Inflammatory macrophage treated with lipopolysaccharide for 4 hours (primary cell): Measurements from ENCODE around the gene TMTC2.

Experiments used
- DNase-seq: peaks from one replicate; pipeline ENCODE4 v3.0.0-alpha.2; 2020

TMTC2 gene

DNA sequence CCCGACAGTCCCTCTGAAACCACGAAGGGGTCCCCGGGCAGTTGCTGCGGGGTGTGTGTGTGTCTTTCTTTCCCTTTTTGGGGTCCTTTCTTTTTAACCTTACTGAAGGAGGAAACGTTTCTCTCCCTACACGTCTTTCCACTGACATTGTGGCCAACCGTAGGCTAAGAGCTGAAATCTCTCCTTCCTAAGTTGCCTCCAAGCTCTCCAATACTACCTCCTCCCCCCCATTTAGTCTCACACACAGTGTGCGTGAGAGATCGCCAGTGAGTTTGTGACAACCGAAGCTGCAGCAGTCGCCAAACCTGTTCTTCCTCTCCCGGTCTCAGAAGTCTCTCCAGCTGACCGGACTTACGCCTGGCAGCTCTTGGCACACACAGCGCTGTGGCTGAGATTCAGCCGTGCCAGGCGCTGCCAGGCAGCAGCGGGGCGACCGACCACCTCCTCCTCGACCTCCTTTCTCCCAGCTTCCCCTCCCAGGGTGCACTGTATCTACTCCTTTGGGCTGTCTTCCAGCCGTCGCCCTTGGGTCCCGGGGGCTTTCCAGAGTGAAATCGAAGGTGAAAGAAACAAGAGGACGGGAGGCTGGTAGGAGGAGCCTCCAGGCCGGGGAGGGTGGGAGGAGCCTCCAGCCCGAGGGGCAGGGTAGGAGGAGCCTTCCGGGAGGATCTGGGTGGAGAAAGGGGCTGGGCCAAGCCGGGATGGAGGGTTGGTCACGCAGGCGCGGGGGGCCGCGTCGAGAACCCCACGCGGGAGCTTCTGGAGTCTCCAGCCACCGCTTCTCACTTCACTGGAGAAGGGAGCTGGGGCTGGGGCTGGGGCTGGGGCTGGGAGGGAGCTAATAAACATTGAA, at the start of gene TMTC2:
Gene TMTC2, plus strand, starts transcription at position 739 of the 853 bp plus-strand sequence.
- peak; percentile 96 for DNase-seq

DNA sequence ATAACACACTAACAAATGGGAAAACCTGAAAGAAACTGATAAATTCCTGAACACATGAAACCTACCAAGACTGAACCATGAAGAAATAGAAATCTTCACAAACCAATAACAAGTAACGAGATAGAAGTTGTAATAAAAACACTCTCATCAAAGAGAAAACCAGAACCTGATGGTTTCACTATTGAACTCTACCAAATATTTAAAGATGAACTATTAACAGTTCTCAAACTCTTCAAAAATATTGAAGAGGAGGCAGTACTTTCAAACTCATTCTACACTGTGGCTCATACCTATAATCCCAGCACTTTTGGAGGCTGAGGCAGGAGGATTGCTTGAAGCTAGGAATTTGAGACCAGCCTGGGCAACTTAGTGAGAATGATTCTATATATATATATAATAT, 48.4 kb upstream of the TMTC2 start:
- no peak for DNase-seq

DNA sequence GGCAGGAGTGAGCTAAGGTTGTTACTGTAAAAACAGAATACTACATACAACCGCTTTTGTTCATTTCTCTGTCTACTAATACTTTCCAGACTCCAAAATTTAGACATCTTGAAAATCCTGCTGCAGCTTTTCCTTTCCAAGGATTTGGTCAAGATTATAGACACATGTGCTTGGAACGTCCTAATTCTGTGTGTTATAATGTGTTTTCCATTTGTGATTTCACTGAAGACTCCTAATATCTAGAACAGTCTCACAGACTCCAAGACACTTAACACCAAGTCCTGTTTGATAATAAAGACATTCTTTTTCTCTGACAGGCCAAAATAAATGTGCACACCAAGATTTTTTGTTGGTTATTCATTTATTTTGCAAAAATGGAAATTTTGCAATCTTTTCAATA, 41.8 kb upstream of the TMTC2 start:
- no peak for DNase-seq

DNA sequence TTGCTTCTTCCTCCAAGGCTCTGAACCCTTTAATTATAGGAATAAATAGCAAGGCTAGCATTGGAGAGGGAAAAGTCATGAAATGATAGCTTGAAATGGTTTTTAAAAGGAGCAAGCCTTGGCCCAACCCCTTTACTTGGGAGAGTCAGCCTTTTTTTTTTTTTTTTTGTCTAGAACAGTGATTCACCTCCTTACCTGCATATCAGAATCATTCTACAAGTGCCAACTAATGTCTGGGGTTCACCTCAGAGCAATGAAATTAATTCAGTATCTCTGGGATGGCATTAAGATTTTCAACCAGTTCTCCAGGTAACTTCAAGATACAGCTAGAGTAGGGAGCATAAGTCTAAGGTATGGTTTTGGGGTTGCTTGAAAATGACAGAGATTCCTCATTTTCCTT, 41.3 kb upstream of the TMTC2 start:
- DNase-seq: no peak

DNA sequence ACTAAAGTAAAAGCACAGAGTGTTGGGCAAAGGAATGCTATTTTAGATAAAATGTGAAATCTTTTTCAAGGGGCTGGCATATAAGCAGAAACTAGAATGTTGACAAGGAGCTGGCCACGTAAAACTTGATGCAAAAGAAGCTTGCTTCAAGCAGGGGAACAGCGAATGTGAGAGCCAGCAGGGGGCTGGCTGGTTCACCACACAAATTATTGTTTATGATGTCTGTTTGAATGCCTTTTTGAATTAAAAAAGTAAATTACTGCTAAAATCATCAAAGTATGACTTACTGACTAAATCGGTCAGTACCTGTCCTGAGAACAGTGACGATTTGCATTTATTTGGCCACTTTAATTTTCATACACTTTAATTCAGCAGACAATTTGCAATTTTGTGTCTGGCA, 38.9 kb upstream of the TMTC2 start:
- DNase-seq: no peak

DNA sequence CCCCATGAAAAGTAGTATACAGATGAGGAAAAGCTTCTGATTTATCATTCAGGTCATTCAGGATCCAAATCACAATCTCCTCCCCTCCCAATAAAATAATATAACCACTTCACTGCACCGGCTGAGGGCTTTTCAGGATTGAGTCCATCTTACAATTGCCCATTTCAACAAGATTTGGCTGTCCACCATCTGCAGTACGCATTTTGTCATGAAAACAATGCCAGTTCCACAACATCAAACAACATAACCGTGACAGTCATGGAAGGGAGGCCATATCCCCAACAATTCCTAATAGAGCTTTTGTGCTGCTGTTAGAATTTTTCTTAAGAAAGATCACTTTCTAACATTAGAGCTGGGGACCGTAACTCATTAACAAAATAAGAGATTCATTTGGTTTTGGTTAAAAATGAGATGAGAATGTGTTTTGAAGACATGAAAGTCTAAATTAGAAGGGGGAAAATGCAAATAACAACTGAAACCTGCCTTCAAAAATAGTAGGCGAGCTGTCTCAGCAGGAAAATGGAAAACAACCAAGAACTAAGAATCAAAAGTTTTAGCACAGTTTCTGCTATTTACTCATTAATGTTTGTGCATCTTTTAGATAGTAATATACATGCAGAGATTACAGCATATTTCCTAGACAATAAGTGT, 38.3 kb upstream of the TMTC2 start:
- DNase-seq: no peak

DNA sequence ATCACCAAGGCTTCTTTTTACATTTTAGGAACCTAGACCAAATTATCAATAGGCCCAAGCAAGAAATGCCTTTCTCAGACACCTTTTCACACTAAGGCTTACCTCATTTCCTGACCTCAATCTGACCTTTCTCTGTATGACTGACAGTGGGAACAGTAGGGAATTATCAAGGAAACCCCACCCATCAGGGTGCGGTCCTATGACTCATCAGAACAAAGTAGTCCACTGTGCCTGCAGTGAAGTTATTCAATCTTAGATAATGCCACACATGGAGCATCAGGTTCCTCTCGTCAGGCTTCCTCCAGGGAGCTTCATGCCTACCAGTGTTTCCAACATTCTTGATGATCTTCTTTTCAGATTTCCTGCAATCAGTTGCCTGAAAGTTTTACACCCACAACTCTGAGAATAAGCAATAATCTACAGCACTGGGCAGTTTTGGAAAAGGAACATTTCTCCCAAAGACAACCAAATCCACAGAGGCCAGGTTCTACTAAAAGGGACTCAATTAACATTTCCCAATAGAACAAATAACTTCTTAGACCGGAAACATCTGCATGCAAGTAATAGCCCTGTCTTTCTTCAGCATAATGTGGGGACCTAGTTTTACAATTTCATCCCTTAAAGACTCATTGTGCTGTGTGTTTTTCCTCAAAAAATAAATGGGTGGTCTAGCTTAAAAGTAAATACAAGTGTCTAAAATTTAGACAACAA, 35.9 kb upstream of the TMTC2 start:
- peak; percentile 53 for DNase-seq

DNA sequence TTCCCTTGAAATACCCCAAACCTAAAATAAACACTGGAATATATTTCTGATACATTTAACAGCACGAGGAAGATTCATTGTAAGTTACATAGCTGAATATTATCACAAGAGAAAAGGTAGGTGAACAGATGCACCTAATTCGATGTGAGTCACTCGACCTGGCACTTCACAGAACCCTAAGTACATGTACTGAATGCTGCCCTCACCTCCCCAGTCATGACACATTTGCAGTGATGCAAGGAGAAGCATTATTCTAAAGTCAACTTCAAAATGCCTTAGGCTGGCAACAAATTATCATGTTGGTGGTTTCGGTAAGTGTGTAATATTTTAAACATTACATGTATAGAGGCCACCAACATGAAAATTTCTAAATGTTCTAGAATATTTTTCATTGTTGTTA, 35.2 kb upstream of the TMTC2 start:
- DNase-seq: no peak

DNA sequence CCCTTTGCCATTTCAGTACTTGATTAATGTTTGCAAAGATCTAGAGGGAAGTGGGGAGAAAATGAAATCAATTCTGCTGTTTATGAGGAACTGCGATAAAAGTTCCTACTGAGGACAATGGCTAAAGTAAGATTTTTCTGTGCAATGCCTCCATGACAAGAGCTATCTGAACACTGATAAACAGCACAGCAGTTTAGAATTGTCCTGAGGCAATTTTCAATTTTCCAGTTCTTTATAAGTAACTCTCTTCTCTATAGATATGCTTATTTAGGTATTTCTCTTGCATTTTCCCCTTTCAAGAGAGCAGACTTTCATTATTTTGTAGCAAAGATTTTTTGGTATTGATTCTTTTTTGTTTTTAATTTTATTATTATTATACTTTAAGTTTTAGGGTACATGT, 34.6 kb upstream of the TMTC2 start:
- DNase-seq: peak; percentile 9

DNA sequence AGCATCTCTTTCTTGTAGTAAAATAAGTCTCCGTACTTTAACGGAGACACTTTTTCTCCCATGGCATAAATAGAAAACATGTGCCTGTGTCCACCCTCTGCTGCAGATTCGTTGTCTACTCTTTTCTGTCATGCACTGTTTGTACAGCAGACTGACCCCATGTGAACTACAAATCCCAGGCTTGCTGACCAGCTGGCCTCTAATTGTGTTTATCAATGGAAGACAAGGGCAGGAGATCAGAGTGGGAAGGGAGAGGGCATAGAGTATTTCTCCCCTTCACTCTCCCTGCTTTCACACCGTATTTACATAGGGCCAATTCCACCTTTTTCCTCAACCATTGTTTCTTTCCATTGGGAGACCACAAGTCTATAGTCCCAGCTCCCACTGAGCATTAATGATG, 31.0 kb upstream of the TMTC2 start:
- DNase-seq: no peak

DNA sequence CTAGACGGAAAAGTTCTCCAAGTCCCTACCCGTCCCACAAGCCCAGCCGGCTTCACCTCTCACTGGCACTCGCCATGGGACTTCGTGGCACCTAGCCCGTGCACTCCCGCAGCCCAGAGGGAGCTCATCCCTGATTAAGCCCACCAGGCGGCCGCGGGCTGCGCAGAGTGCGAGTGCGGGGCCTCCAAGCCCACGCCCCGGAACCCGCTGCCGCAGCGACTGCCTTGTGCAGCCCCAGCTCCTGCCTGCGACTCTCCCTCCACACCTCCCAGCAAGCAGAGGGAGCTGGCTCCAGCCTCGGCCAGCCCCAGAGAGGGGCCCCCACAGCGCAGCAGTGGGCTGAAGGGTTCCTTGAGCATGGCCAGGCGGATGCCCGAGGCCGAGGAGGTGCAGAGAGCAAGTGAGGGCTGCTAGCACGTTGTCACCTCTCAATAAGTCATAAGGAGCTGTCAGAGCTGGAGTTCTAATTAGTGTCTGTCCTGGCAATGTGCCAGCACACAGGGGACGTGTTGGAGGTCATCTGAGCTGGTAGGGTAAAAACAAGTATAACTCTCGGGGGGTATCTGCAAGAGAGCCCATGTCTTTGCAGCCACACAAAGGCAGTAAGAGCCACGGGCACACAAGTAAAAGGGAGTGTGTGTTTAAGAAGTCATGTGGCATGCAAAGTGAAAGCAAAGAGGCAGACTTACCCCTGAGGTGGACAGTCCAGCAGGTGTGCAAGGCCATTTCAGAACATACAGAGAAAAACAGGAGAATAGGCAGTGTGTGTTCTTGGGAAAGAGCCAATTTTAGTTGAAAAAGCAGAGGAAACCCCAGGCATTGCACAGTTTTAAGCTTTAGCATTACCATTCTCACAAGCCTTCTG, 27.1 kb upstream of the TMTC2 start:
- no peak for DNase-seq

DNA sequence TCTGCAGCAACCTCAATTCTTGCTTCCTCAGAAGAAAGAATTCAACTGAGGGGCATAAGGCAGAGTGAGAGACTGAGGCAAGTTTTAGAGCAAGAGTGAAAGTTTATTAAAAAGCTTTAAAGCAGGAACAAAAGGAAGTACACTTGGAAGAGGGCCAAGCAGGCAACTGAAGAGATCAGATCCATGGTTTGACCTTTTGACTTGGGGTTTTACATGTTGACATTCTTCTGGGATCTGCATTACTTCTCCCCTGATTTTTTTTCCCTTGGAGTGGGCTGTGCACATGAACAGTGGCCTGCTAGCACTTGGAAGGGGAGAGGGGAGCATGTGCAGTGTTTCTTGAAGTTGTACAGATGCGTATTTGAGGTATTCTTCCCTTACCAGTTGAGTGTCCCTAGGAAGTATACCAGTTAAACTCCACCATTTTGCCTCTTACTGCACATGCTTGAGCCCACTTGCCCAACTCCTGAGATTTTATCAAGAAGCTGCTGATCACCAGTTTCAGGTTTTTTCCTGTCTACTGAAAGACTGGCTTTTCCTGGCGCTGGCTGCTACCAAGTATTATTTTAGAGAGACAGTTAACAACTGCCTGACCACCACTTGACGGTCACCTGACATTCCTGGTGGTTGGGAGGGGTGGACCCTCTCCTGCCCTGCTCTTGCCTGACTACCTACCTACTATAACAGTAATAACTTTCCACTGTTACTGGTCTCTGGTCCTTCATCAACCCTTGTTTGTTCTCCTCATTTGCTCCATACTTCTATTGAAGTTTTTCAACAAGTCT, 26.0 kb upstream of the TMTC2 start:
- DNase-seq: no peak

DNA sequence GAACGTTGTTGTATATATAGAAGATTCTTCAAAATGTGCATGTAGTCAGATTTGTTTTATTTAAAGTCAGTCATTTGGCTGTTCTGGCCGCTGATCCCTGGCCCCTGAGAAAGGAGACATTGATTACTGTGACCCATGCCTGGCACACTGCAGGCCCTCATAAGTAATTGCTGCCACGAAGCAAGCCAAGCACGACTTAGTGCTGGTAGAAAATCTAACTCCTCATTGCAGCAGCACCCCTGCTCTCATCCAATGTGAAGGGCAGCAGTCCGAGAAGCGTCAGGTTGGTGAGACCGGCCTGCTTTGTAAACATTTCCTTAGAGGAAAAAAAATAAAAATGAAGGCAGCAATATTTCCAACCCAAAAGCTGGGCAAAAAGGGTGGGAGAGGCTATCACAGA, 22.8 kb upstream of the TMTC2 start:
- no peak for DNase-seq

DNA sequence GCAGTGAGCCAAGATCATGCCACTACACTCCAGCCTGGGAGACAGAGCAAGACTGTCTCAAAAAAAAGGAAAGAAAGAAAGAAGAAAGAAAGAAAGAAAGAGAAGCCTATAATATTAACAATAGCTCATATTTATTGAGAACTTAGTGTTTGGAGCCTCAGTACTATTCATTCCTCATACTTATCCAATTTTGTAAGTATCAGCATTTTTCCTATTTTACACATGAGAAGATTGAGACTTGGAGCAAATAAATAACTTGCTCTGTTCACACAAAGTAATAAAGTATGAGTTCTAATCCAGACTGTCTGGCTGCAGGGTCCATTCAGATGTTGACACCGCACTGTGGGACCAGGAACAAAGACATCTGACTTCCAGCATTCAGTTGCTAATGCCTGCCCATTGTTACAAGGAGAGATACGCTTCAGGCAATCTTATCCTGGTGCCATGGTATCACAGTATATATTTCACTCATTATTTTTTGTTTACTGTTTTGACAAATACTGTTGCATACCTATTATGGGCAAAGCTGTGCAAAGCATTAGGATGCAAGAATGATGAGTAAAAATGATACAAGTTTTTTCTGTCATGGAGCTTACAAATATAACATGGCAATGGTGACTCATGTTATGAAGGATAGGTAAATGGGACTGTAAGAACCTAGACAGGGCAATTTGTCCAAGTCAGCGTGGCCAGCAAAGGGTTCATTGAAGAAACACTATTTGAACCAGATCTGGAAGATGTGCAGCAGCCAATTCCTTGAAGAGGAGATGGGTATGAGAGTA, 21.4 kb upstream of the TMTC2 start:
- no peak for DNase-seq

DNA sequence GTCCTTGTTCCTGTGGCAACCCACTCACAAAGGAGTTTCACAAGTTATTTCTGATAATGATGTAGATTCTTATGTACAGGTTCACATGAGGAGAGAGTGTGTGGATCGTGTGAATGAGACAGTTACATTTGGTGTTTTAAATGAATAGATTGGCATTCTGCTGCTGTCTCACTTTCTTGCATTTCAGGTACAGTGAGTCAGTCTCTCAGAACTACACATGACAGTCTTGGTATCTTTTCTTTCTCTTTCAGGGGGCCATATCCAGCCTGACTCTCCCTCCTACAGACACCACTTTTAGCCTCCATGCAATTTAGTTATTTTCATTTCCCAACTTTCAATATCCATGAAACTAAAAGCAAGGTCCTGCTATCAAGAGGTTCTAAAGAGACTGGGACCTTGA, 19.9 kb upstream of the TMTC2 start:
- no peak for DNase-seq

DNA sequence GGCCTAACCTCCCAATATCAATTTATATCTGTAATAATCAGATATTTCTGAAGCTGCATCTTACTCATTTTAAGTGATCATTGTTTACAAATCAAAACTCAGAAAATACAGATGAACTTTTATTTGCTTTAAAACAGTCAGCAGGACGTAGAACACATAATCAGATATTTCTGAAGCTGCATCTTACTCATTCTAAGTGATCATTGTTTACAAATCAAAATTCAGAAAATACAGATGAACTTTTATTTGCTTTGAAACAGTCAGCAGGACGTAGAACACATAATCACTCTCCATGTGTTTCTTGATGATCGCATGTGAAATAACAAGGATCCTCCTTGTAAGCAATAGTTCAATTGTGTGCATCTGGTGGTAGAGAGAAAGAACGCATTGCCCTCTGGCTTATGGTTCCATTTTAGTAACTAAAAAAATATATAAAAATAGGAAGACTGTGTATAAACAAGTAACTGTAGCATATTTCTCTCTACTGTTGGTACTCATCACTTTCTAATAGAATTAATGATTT, 15.0 kb upstream of the TMTC2 start:
- DNase-seq: no peak

DNA sequence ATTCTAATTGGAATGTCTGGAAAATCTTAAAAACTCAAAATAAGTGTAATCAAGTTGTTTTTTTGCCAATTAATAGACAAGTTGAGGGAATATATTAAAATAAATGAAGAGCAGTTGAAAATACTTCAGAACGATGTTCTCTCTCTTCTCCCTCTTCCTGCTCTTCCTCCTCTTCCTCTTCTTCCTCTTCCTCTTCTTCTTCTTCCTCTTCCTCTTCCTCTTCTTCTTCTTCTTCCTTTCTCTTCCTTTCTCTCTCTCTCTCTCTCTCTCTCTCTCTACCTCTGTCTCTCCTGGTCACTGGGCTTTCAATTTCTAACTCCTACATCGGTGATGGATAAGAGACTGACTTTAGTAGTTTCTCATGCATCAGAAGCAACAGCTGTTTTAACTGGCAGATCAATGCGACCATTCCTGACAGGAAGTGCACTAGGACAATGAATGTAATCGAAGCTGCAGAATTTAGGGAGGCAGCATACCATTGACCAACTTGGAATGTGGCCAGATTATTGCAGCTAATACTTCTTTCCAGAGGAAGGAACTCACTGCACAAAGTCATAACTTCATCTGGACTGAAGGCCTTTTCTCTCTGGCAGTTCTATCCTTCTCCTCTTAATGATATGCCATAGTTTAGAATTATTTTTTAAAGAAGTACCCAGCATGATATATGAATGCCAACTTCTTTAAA, 13.8 kb upstream of the TMTC2 start:
- no peak for DNase-seq

DNA sequence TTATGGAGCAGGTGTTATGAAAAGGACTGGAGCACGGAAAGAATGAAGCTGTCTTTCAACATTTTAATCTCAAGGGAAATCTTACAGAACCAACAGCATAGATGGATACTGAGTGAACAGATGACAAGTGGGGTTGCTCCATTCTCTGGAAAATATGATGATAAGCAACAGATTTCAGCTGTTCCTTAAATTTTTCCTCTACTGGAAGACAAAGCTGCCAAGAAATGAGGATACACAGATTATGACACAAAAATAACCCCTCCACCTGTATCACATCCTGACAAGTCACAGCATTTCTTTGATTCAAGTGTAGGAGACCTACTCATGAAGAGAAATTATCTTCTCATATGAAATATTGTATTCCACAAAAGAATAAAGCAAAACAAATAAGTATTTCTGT, 13.0 kb upstream of the TMTC2 start:
- no peak for DNase-seq

DNA sequence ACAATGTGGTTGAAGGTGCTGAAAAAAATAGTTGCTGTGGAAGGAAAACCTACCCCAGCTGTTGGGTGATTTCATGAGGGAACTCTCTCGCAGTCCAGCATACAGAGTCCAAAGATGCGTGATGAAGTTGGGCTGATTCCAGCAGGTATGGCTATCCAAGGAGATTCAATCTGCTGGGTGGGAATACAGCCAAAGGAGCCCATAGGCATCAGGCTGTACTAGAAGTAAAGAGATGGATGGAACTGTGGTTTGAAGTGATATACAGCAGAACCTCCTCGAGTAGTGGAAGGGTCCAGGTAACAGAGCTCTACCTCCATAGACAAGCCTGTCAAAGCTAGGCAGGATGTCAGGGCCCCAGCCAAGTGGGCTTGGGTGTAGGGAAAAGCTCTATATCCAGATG, 11.5 kb upstream of the TMTC2 start:
- no peak for DNase-seq

DNA sequence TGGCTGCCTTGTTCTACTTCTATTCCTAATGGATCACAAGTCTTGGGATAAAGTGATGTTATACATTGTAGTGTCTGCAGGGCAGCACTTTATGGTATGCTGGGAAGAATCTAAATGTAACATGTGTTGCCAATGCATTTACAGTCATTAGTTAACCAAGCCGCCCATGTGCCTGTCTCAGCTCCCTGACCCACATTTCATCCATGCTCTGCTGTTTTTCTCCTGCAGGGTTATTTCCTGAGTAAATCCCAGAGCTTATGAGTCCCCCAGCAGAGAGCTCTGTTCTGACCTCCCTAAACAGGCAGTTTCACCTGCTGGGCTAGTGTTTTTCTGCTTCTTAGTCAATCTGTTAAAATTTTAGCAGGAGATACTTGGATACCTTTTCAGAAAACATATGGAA, 4.4 kb upstream of the TMTC2 start:
- DNase-seq: no peak
